ENCODE measurements around the gene SUMO3. TPM values are rescaled to one million over a fixed set of nuclear protein-coding genes. Genes with fewer than 3 reads are reported as not detected.

The SUMO3 gene
- total and polyA plus RNA-seq, 2 of the 13 experiments (the other 11 are each of a cell fraction or from before 2014, with no cell fraction given): 51.4 to 92.4 TPM

- TF ChIP-seq, protein P1, sequence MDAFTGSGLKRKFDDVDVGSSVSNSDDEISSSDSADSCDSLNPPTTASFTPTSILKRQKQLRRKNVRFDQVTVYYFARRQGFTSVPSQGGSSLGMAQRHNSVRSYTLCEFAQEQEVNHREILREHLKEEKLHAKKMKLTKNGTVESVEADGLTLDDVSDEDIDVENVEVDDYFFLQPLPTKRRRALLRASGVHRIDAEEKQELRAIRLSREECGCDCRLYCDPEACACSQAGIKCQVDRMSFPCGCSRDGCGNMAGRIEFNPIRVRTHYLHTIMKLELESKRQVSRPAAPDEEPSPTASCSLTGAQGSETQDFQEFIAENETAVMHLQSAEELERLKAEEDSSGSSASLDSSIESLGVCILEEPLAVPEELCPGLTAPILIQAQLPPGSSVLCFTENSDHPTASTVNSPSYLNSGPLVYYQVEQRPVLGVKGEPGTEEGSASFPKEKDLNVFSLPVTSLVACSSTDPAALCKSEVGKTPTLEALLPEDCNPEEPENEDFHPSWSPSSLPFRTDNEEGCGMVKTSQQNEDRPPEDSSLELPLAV (CRISPR knock-in tag; conservative IDR thresholded peaks at IDR 0.05; ENCODE audit: low read depth): no peak
- TF ChIP-seq JUND (CRISPR knock-in tag; IDR thresholded peaks at IDR 0.05) (no peak), ATF5 (CRISPR knock-in tag; IDR thresholded peaks at IDR 0.05; ENCODE audit: low read depth) (0 out of 2 replicates have a peak, but pooled peaks have one; percentile 33), ZNF878 (CRISPR knock-in tag; IDR thresholded peaks at IDR 0.05) (no peak), ZNF17 (CRISPR knock-in tag; IDR thresholded peaks at IDR 0.05) (no peak), ZNF547 (CRISPR knock-in tag; IDR thresholded peaks at IDR 0.05) (0 out of 2 replicates have a peak, but pooled peaks have one; percentile 14), ZBTB39 (CRISPR knock-in tag; IDR thresholded peaks at IDR 0.05) (peak; percentile 55; the same call in 1 of the 2 replicates), ZNF543 (CRISPR knock-in tag; IDR thresholded peaks at IDR 0.05) (0 out of 2 replicates have a peak, but pooled peaks have one; percentile 42), ZNF33B (CRISPR knock-in tag; IDR thresholded peaks at IDR 0.05) (no peak), ZNF430 (CRISPR knock-in tag; IDR thresholded peaks at IDR 0.05) (no peak), ZNF18 (CRISPR knock-in tag; IDR thresholded peaks at IDR 0.05; ENCODE audit: insufficient replicate concordance) (peak; percentile 22)
- TF ChIP-seq, protein P2, sequence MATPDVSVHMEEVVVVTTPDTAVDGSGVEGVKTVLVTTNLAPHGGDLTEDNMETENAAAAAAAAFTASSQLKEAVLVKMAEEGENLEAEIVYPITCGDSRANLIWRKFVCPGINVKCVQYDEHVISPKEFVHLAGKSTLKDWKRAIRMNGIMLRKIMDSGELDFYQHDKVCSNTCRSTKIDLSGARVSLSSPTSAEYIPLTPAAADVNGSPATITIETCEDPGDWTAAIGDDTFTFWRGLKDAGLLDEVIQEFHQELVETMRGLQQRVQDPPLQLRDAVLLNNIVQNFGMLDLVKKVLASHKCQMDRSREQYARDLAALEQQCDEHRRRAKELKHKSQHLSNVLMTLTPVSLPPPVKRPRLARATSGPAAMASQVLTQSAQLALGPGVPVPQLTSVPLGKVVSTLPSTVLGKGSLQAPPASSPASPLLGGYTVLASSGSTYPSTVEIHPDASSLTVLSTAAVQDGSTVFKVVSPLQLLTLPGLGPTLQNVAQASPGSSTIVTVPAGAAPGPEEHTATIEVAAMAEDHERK (CRISPR knock-in tag; IDR thresholded peaks at IDR 0.05; ENCODE audit: low read depth): no peak
- TF ChIP-seq, protein P3, sequence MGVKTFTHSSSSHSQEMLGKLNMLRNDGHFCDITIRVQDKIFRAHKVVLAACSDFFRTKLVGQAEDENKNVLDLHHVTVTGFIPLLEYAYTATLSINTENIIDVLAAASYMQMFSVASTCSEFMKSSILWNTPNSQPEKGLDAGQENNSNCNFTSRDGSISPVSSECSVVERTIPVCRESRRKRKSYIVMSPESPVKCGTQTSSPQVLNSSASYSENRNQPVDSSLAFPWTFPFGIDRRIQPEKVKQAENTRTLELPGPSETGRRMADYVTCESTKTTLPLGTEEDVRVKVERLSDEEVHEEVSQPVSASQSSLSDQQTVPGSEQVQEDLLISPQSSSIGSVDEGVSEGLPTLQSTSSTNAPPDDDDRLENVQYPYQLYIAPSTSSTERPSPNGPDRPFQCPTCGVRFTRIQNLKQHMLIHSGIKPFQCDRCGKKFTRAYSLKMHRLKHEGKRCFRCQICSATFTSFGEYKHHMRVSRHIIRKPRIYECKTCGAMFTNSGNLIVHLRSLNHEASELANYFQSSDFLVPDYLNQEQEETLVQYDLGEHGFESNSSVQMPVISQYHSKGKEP (CRISPR knock-in tag; IDR thresholded peaks at IDR 0.05): no peak
- TF ChIP-seq, protein P4, sequence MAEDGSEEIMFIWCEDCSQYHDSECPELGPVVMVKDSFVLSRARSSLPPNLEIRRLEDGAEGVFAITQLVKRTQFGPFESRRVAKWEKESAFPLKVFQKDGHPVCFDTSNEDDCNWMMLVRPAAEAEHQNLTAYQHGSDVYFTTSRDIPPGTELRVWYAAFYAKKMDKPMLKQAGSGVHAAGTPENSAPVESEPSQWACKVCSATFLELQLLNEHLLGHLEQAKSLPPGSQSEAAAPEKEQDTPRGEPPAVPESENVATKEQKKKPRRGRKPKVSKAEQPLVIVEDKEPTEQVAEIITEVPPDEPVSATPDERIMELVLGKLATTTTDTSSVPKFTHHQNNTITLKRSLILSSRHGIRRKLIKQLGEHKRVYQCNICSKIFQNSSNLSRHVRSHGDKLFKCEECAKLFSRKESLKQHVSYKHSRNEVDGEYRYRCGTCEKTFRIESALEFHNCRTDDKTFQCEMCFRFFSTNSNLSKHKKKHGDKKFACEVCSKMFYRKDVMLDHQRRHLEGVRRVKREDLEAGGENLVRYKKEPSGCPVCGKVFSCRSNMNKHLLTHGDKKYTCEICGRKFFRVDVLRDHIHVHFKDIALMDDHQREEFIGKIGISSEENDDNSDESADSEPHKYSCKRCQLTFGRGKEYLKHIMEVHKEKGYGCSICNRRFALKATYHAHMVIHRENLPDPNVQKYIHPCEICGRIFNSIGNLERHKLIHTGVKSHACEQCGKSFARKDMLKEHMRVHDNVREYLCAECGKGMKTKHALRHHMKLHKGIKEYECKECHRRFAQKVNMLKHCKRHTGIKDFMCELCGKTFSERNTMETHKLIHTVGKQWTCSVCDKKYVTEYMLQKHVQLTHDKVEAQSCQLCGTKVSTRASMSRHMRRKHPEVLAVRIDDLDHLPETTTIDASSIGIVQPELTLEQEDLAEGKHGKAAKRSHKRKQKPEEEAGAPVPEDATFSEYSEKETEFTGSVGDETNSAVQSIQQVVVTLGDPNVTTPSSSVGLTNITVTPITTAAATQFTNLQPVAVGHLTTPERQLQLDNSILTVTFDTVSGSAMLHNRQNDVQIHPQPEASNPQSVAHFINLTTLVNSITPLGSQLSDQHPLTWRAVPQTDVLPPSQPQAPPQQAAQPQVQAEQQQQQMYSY (CRISPR knock-in tag; IDR thresholded peaks at IDR 0.05): no peak
Observed at GRCh38 chr21:44802396-44803153, 15.3 kb downstream of the SUMO3 start (continued).
